ENCODE results near the gene RIOX2. TPM values are rescaled to one million over a fixed set of nuclear protein-coding genes. Genes with fewer than 3 reads are reported as not detected.

RIOX2 gene
- total and polyA plus RNA-seq, 12 donors: 8.4 to 48.0 (median 19.5) TPM

DNA sequence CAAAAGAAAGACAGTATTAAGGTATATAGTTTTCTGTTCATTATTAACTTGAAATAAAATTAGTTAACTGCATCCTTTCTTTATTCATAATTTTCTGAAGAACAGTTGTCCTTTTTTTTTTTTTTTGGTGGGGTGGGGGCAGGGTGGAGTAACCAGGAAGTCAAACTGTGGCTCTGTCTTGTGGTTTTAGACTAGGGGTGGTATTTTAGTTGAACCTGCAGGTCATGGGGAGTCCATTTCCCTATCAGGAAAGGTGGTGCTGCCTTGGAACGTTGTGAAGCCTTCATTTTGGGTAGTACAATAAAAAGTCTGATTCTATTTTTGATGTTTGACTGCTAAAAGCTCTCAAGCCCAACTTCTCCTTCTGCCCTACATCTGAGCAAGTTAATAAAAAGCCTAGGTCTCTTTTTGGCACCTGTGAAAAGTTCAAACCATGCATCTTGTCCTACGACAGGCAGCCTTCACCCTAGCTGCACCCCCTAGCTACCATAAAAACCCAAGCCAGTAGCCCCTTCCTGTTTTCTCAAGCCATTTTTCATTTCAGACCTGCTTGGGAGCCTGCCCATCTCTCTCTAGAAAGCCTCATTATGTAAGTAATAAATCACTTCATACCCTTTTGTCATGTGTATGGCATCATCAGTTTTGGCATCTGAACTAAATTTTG lies 31.2 kb upstream of the RIOX2 start:
- no peak for DNase-seq
- TF ChIP-seq, protein P1, sequence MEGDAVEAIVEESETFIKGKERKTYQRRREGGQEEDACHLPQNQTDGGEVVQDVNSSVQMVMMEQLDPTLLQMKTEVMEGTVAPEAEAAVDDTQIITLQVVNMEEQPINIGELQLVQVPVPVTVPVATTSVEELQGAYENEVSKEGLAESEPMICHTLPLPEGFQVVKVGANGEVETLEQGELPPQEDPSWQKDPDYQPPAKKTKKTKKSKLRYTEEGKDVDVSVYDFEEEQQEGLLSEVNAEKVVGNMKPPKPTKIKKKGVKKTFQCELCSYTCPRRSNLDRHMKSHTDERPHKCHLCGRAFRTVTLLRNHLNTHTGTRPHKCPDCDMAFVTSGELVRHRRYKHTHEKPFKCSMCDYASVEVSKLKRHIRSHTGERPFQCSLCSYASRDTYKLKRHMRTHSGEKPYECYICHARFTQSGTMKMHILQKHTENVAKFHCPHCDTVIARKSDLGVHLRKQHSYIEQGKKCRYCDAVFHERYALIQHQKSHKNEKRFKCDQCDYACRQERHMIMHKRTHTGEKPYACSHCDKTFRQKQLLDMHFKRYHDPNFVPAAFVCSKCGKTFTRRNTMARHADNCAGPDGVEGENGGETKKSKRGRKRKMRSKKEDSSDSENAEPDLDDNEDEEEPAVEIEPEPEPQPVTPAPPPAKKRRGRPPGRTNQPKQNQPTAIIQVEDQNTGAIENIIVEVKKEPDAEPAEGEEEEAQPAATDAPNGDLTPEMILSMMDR (IDR thresholded peaks at IDR 0.05): no peak
- TF ChIP-seq POLR2A (IDR thresholded peaks at IDR 0.05): no peak
- no peaks in the 10 kb centered on the region for H3K27me3 ChIP-seq
- no peaks in the 10 kb centered on the region for H3K36me3 ChIP-seq (replicated peaks in 1 of 2)
- no peak overlapping the region for H3K4me3 ChIP-seq
- intact Hi-C loops (cut with DNase I): no loop called here
- 43 to 70% (median 50%) methylated on average over 2 of the region's 2 CpGs for WGBS, 4 donors
- no peak overlapping the region for H3K27ac ChIP-seq
- H3K4me1 ChIP-seq (replicated peaks in 1 of 2): no peaks in the 10 kb centered on the region
- H3K9me3 ChIP-seq (replicated peaks in 1 of 3): no peaks in the 10 kb centered on the region

DNA sequence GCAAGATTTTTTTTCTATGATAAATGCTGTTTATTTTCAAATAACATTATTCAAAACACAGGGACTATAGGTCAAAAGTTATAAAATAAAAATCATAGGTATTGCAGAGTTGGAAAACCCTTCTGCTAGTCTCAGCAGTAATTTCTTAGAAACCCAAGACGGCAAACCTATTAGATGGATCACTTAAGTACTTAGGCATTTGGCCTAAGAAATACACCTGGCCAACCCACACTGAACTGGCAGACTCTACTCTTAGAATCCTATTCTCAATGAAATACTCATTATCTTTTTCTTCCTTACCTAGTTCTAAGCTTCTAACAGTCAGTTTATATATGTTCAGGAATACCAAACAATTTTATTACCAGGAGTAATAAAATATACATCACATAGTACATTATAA lies 30.5 kb upstream of the RIOX2 start:
- WGBS, 4 donors: 86 to 100% (median 92%) methylated on average over 1 of the region's 1 CpG
- TF ChIP-seq, protein P1 (IDR thresholded peaks at IDR 0.05): no peak
- TF ChIP-seq POLR2A (IDR thresholded peaks at IDR 0.05): no peak
- H3K4me1 ChIP-seq (replicated peaks in 1 of 2): no peaks in the 10 kb centered on the region
- H3K4me3 ChIP-seq: no peak overlapping the region
- H3K36me3 ChIP-seq (replicated peaks in 1 of 2): no peaks in the 10 kb centered on the region
- DNase-seq: no peak
- intact Hi-C loops (cut with DNase I): no loop called here
- no peaks in the 10 kb centered on the region for H3K9me3 ChIP-seq (replicated peaks in 1 of 3)
- no peak overlapping the region for H3K27ac ChIP-seq
- H3K27me3 ChIP-seq: no peaks in the 10 kb centered on the region

DNA sequence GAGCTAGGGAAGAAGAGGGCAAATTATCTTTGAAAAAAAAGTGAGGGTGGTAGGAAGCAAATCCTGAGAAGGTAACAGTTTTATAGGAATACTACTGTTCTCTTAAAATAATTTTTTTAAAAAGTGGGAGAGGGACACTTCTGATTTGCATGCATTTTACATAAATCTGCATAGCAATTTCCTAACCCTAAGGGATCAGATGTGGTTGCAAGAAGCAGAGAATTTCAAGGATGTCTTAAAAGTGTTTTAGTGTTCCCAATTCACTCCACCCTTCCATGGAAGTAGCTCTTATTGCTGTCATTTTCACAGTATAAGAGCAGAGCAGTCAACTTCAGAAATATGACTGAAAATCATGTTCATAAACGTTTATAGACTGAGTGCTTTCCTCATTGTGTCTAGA lies 27.8 kb upstream of the RIOX2 start:
- no peaks in the 10 kb centered on the region for H3K4me1 ChIP-seq (replicated peaks in 1 of 2)
- H3K9me3 ChIP-seq (replicated peaks in 1 of 3): no peaks in the 10 kb centered on the region
- DNase-seq: no peak
- H3K36me3 ChIP-seq (replicated peaks in 1 of 2): no peaks in the 10 kb centered on the region
- no peaks in the 10 kb centered on the region for H3K27me3 ChIP-seq
- WGBS, 4 donors: 0 to 38% (median 30%) methylated on average over 1 of the region's 1 CpG
- H3K27ac ChIP-seq: no peak overlapping the region
- H3K4me3 ChIP-seq: no peak overlapping the region
- TF ChIP-seq, protein P1 (IDR thresholded peaks at IDR 0.05): no peak
- TF ChIP-seq POLR2A (IDR thresholded peaks at IDR 0.05): no peak
- intact Hi-C loops (cut with DNase I): no loop called here

DNA sequence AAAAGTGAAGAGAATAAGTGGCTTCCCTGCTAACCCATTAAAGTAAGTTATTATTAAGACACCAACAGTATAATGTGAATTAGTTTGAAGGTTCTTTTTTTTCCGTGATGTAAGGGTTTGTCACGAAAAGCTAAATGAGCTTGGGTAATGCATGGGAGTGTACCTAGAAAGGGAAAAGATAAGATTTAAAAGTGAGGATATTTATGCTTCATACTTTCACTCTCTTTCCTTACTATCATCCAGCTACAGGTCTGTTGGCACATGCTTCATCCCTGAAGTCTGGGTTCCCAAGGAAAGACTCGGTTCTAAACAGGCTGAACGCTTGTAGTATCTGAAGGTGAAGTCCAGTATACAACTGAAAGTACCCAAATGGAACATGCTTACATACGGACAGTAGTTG lies 26.9 kb upstream of the RIOX2 start:
- no peak for DNase-seq
- no peak for TF ChIP-seq POLR2A (IDR thresholded peaks at IDR 0.05)
- TF ChIP-seq, protein P1 (IDR thresholded peaks at IDR 0.05): no peak

More for the DNA sequence above, 26.9 kb upstream of the RIOX2 start:
- intact Hi-C loops (cut with DNase I): no loop called here
- WGBS, 4 donors: 79 to 88% (median 82%) methylated on average over 5 of the region's 5 CpGs
- Histone ChIP-seq H3K4me3 (no peak overlapping the region), H3K27ac (no peak overlapping the region), H3K9me3 (replicated peaks in 1 of 3) (no peaks in the 10 kb centered on the region), H3K27me3 (no peaks in the 10 kb centered on the region), H3K4me1 (replicated peaks in 1 of 2) (no peaks in the 10 kb centered on the region), H3K36me3 (replicated peaks in 1 of 2) (no peaks in the 10 kb centered on the region)
